ENCODE data around the gene ZNF593OS.

ZNF593OS gene

DNA sequence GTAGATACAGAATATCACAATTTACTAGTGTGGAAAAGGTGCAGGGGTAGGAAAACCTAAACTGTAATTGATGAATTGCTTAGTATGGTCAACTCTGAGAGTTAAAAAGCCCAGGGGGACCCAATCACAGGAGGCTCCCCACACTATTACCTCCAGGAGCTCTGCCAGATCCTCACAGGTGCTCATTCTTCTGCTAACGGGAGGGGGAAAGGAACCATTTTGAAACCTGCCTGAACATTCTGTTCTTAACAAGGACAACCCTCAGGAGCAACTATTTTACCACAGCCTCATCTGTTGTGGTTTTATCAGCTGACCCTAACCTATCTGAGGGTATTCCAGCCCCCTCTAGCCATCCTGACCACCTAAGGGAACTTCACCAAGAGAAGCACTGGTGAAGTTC lies 40.9 kb downstream of the ZNF593OS start:
- Histone ChIP-seq H3K27ac (ENCODE audit: low read depth, low read length, poor library complexity, severe bottlenecking) (no peak overlapping the region), H3K9me3 (ENCODE audit: low read length) (peaks cover 5% of the 10 kb centered on the region; the same call in 1 of the 2 replicates), H3K27me3 (ENCODE audit: insufficient read depth, low read length) (no peaks in the 10 kb centered on the region), H3K9ac (ENCODE audit: low read length) (no peak overlapping the region), H4K20me1 (ENCODE audit: insufficient read depth, low read length) (no peaks in the 10 kb centered on the region), H3F3A (ENCODE audit: insufficient read depth, low read length) (no peaks in the 10 kb centered on the region), H2AFZ (ENCODE audit: low read length) (no peak overlapping the region), H3K4me2 (ENCODE audit: low read length) (no peak overlapping the region), H3K9me2 (ENCODE audit: low read depth, low read length) (no peaks in the 10 kb centered on the region), H3K36me3 (ENCODE audit: insufficient read depth, low read length) (no peaks in the 10 kb centered on the region; the same call in 1 of the 2 replicates), H3K4me3 (ENCODE audit: low read depth, low read length, poor library complexity, severe bottlenecking) (no peak overlapping the region), H3K4me1 (ENCODE audit: insufficient read depth, low read length, severe bottlenecking) (peaks cover 14% of the 10 kb centered on the region), H3K79me2 (ENCODE audit: insufficient read depth, low read length) (no peaks in the 10 kb centered on the region)
- TF ChIP-seq, protein P1, sequence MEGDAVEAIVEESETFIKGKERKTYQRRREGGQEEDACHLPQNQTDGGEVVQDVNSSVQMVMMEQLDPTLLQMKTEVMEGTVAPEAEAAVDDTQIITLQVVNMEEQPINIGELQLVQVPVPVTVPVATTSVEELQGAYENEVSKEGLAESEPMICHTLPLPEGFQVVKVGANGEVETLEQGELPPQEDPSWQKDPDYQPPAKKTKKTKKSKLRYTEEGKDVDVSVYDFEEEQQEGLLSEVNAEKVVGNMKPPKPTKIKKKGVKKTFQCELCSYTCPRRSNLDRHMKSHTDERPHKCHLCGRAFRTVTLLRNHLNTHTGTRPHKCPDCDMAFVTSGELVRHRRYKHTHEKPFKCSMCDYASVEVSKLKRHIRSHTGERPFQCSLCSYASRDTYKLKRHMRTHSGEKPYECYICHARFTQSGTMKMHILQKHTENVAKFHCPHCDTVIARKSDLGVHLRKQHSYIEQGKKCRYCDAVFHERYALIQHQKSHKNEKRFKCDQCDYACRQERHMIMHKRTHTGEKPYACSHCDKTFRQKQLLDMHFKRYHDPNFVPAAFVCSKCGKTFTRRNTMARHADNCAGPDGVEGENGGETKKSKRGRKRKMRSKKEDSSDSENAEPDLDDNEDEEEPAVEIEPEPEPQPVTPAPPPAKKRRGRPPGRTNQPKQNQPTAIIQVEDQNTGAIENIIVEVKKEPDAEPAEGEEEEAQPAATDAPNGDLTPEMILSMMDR (IDR thresholded peaks at IDR 0.05; ENCODE audit: low read length): no peak
- no peak for TF ChIP-seq EZH2 (IDR thresholded peaks at IDR 0.05; ENCODE audit: borderline replicate concordance, low read length)

DNA sequence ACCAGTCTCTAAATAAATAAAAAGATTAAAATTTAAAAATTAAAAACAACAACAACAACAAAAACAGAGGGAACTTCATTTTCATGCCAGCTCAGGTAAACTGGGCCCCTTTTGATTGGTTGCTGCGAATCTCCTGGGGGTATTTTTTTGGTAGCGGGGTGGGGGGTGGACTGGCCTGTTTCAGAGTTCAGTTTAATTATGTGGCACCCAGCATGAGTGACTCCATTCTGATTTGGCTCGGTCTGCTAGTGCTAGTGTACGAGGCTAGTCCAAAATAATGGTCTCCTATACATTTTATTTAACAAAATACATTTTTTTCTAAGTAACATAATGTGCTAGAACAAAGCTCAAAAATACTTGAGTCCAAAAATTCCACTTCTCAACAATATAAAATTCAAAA lies 41.9 kb downstream of the ZNF593OS start:
- no peaks in the 10 kb centered on the region for H3K27me3 ChIP-seq (ENCODE audit: insufficient read depth, low read length)
- no peak overlapping the region for H3K9ac ChIP-seq (ENCODE audit: low read length)
- H4K20me1 ChIP-seq (ENCODE audit: insufficient read depth, low read length): no peaks in the 10 kb centered on the region
- no peaks in the 10 kb centered on the region for H3K9me3 ChIP-seq (ENCODE audit: low read length)
- H3K4me1 ChIP-seq (ENCODE audit: insufficient read depth, low read length, severe bottlenecking): peaks cover 22% of the 10 kb centered on the region
- no peaks in the 10 kb centered on the region for H3K9me2 ChIP-seq (ENCODE audit: low read depth, low read length)
- H3F3A ChIP-seq (ENCODE audit: insufficient read depth, low read length): no peaks in the 10 kb centered on the region
- H3K79me2 ChIP-seq (ENCODE audit: insufficient read depth, low read length): no peaks in the 10 kb centered on the region
- H3K27ac ChIP-seq (ENCODE audit: low read depth, low read length, poor library complexity, severe bottlenecking): no peak overlapping the region
- no peak overlapping the region for H2AFZ ChIP-seq (ENCODE audit: low read length)
- H3K4me3 ChIP-seq (ENCODE audit: low read depth, low read length, poor library complexity, severe bottlenecking): no peak overlapping the region
- H3K36me3 ChIP-seq (ENCODE audit: insufficient read depth, low read length): no peaks in the 10 kb centered on the region; the same call in 1 of the 2 replicates
- H3K4me2 ChIP-seq (ENCODE audit: low read length): no peak overlapping the region
- TF ChIP-seq, protein P1 (IDR thresholded peaks at IDR 0.05; ENCODE audit: low read length): no peak
- no peak for TF ChIP-seq EZH2 (IDR thresholded peaks at IDR 0.05; ENCODE audit: borderline replicate concordance, low read length)

DNA sequence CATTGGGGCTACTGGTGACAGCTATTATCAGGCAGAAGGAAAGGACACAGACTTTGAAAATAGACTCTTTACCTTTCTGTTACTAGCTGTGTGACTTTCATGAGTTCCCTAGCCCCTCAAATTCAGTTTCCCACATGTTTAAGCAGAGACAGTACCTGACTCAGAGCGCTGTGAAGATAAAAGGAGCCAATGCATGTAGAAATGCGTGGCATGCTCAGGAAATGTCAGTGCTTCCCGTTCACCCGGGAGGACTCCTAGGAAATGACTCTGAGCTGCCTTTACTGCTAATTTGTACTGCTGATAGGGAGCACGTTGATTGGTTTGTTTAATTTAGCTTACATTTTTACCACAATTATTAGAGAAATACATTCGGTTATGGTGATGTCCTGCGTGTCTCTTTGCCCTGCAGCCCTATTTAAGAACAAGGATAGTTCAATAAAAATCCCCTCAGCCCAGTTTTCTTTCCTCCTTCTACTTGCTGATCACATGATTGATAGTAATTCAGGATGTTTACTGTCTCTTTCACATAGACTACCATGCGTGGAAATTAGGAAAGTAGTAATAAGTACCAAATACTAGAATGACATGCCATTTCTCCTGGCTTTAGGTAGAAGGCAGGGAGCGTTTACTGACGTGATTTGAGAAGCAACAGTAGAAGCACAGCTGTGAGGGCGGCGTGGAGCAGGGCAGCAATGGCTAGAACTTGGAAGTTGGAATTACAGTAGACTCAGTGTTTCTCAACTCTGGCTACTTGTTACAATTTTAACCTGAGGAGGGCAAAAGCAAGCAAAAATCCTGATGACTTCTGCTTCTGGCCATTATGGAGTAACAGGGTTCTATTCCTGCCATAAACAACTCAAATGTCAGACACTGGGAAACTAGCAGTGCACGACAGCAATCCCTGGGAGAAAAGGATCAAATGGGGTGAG lies 44.1 kb downstream of the ZNF593OS start:
- H3K36me3 ChIP-seq (ENCODE audit: insufficient read depth, low read length): peaks cover 8% of the 10 kb centered on the region
- H3K4me3 ChIP-seq (ENCODE audit: low read depth, low read length, poor library complexity, severe bottlenecking): no peak overlapping the region
- H4K20me1 ChIP-seq (ENCODE audit: insufficient read depth, low read length): no peaks in the 10 kb centered on the region
- H3K9ac ChIP-seq (ENCODE audit: low read length): no peak overlapping the region
- no peaks in the 10 kb centered on the region for H3K27me3 ChIP-seq (ENCODE audit: insufficient read depth, low read length)
- H3K27ac ChIP-seq (ENCODE audit: low read depth, low read length, poor library complexity, severe bottlenecking): no peak overlapping the region
- no peaks in the 10 kb centered on the region for H3K9me2 ChIP-seq (ENCODE audit: low read depth, low read length)
- H3K9me3 ChIP-seq (ENCODE audit: low read length): no peaks in the 10 kb centered on the region
- H3K79me2 ChIP-seq (ENCODE audit: insufficient read depth, low read length): no peaks in the 10 kb centered on the region
- H3K4me2 ChIP-seq (ENCODE audit: low read length): no peak overlapping the region
- no peaks in the 10 kb centered on the region for H3F3A ChIP-seq (ENCODE audit: insufficient read depth, low read length)
- no peak for TF ChIP-seq EZH2 (IDR thresholded peaks at IDR 0.05; ENCODE audit: borderline replicate concordance, low read length)
- TF ChIP-seq, protein P1 (IDR thresholded peaks at IDR 0.05; ENCODE audit: low read length): no peak
- no peak overlapping the region for H2AFZ ChIP-seq (ENCODE audit: low read length)
- peaks cover 26% of the 10 kb centered on the region for H3K4me1 ChIP-seq (ENCODE audit: insufficient read depth, low read length, severe bottlenecking)
